ENCODE measurements around the gene CACHD1. TPM values are rescaled to one million over a fixed set of nuclear protein-coding genes. Genes with fewer than 3 reads are reported as not detected.

Gene CACHD1
- total RNA-seq, 1 experiment from 2014 or later, result 8.4 TPM

- Histone ChIP-seq H3K36me3 (ENCODE audit: control insufficient read depth in 1 of 2, insufficient read depth in 2 of 2, low read length in 2 of 2) (no peaks in the 10 kb centered on the region), H3K9ac (ENCODE audit: low read length) (no peak overlapping the region), H3K4me2 (ENCODE audit: low read length) (no peak overlapping the region), H3K27ac (ENCODE audit: low read depth, low read length) (no peak overlapping the region), H4K20me1 (ENCODE audit: insufficient read depth) (no peaks in the 10 kb centered on the region; the same call in 1 of the 2 replicates), H3K9me3 (ENCODE audit: control insufficient read depth in 1 of 2, insufficient read depth in 1 of 2, low read depth in 1 of 2, low read length in 2 of 2) (no peaks in the 10 kb centered on the region), H3K4me3 (replicated peaks in 1 of 2; ENCODE audit: low read depth in 1 of 2, low read length in 2 of 2) (no peak overlapping the region), H3K9me2 (ENCODE audit: insufficient read depth) (no peaks in the 10 kb centered on the region), H3K79me2 (ENCODE audit: insufficient read depth, low read length) (no peaks in the 10 kb centered on the region; the same call in 1 of the 2 replicates), H3K27me3 (ENCODE audit: insufficient read depth, low read length) (no peaks in the 10 kb centered on the region), H2AFZ (ENCODE audit: low read depth, low read length, poor library complexity, severe bottlenecking) (no peak overlapping the region), H3K4me1 (ENCODE audit: control insufficient read depth in 1 of 2, insufficient read depth in 2 of 2, low read length in 2 of 2) (no peaks in the 10 kb centered on the region)
- no peak for TF ChIP-seq REST (IDR thresholded peaks at IDR 0.05; ENCODE audit: low read depth)
- TF ChIP-seq ELF1 (IDR thresholded peaks at IDR 0.05; ENCODE audit: borderline replicate concordance, low read depth), result no peak
- no peak for TF ChIP-seq SP1 (IDR thresholded peaks at IDR 0.05; ENCODE audit: low read depth)
- no peak for TF ChIP-seq POLR2AphosphoS5 (IDR thresholded peaks at IDR 0.05; ENCODE audit: low read depth, low read length)
- TF ChIP-seq EZH2phosphoT487 (IDR thresholded peaks at IDR 0.05; ENCODE audit: borderline replicate concordance), result no peak
- no peak for TF ChIP-seq ZBTB33 (IDR thresholded peaks at IDR 0.05; ENCODE audit: extremely low read depth, insufficient replicate concordance, low read length)
- no peak for TF ChIP-seq JUND (IDR thresholded peaks at IDR 0.05)
- no peak for ATAC-seq
- ChIA-PET POLR2A (no interaction called here), RAD21 (ENCODE audit: low non-redundant PET in 1 of 2, low total read pairs in 2 of 2, uncharacterized antibody in 2 of 2, unreplicated experiment in 2 of 2) (no interaction called here), CTCF (no interaction called here)
- no peak for DNase-seq (ENCODE audit: low read depth, low spot score)
- BruUV-seq (replicated peaks), result no TSS peak
- intact Hi-C loops (cut with micrococcal nuclease), result no loop called here
Observed at GRCh38 chr1:64514197-64514765, 44.4 kb downstream of the CACHD1 start.

Measured in HCT116 (cell line).